Spleen (tissue), 7 donors: ENCODE data around the gene CST3.

Experiments used
- CTCF ChIP-seq, 11 experiments: fragments of 200-600 bp in 7 of 11; fragments of 450-650 bp in 4 of 11; sonication (generic) in 4 of 11; IDR thresholded peaks in 8 of 11; conservative IDR thresholded peaks in 3 of 11; 1 replicate in 7 of 11; 2 replicates in 4 of 11; pipeline versions ENCODE4 v1.4.0 to v1.8.0; 2016 to 2021; ENCODE audit warnings: antibody characterized with exemption in 11 of 11, inconsistent platforms in 4 of 11, mild to moderate bottlenecking in 1 of 11
- POLR2A ChIP-seq, 3 donors: fragments of 450-650 bp; IDR thresholded peaks; one replicate each; pipeline ENCODE4 v1.5.1; 2017; ENCODE audit warnings: antibody characterized with exemption in 3 of 3, mild to moderate bottlenecking in 1 of 3
- donor health status: DM: no; HTN: no; CAD: no; lungs with moderate emphysema.
- donor health status: DM: no; HTN: no; CAD: no.
- donor health status: DM: no; HTN: no; CAD: no.

GRCh38 chr20:23630392-23630849, 7.3 kb downstream of the CST3 start:
- TF ChIP-seq CTCF (IDR thresholded peaks at IDR 0.05 in 8 of 11, conservative IDR thresholded peaks at IDR 0.05 in 3 of 11), result no peak
- no peak for TF ChIP-seq POLR2A (IDR thresholded peaks at IDR 0.05)
